AG04450 (cell line): ENCODE results near the gene BIVM. TPM values are rescaled to one million over a fixed set of nuclear protein-coding genes. Genes with fewer than 3 reads are reported as not detected.

Source experiments
- CTCF ChIA-PET: fragments of 300-600, 350-600 bp; formaldehyde crosslinking; extraction: SDS; loops from one replicate; lab custom pipeline; 2022; ENCODE audit warnings: antibody characterized with exemption, inconsistent platforms; lab: Charles Lee
- POLR2A ChIA-PET: fragments of 350-600 bp; formaldehyde crosslinking; extraction: SDS; loops from one replicate; lab custom pipeline; 2021; ENCODE audit warnings: antibody characterized with exemption, inconsistent platforms; lab: Yijun Ruan, JAX
- DNase-seq: peaks from one replicate; pipeline ENCODE4 v3.0.0-alpha.2; 2011; ENCODE audit warnings: low read depth, low spot score
- H3K27ac ChIP-seq: one replicate; pipeline ENCODE4 v1.5.1; 2012; ENCODE audit warnings: low read depth, low read length, control low read depth
- H3K27me3 ChIP-seq: one replicate; pipeline ENCODE4 v1.6.0; 2012; ENCODE audit warnings: low read length; ENCODE audit not compliant: control insufficient read depth, insufficient read depth
- H3K4me3 ChIP-seq: 2 replicates; pipeline ENCODE4 v1.5.1; 2011; ENCODE audit warnings: mild to moderate bottlenecking, low read depth, low read length, control low read depth
- H3K9me3 ChIP-seq: 2 replicates; pipeline ENCODE4 v1.5.1; 2012; ENCODE audit warnings: low read length; ENCODE audit not compliant: control insufficient read depth, insufficient read depth
- polyA plus RNA-seq: library from polyadenylated mRNA; depleted of rRNA; stranded (reverse); fragments of >200 nt; gene quantifications from 2 replicates; pipeline ENCODE4 v1.2.3, GENCODE V29; 2011
- TF ChIP-seq, protein P1 (sequence below): IDR thresholded peaks from 2 replicates; pipeline ENCODE4 v1.5.1; 2011; ENCODE audit warnings: low read depth, low read length, control low read depth, inconsistent platforms

BIVM gene
- polyA plus RNA-seq, 1 experiment: 26.7 TPM

GRCh38 chr13:102781591-102781990 lies 17.3 kb upstream of the BIVM start:
- ChIA-PET POLR2A (no interaction called here), CTCF (no interaction called here)

GRCh38 chr13:102784483-102784882 lies 14.4 kb upstream of the BIVM start:
- POLR2A ChIA-PET: no interaction called here
- peaks cover 6% of the 10 kb centered on the region; the same call in 1 of the 2 replicates for H3K9me3 ChIP-seq
- no peak for DNase-seq
- no peak overlapping the region for H3K27ac ChIP-seq
- CTCF ChIA-PET: interaction anchor here (0.6 kb wide), 1 partner anchor 472 kb away, joined by 3 read pairs; no protein-coding TSS in a partner anchor
- H3K4me3 ChIP-seq: no peak overlapping the region
- H3K27me3 ChIP-seq: no peaks in the 10 kb centered on the region
- TF ChIP-seq, protein P1, sequence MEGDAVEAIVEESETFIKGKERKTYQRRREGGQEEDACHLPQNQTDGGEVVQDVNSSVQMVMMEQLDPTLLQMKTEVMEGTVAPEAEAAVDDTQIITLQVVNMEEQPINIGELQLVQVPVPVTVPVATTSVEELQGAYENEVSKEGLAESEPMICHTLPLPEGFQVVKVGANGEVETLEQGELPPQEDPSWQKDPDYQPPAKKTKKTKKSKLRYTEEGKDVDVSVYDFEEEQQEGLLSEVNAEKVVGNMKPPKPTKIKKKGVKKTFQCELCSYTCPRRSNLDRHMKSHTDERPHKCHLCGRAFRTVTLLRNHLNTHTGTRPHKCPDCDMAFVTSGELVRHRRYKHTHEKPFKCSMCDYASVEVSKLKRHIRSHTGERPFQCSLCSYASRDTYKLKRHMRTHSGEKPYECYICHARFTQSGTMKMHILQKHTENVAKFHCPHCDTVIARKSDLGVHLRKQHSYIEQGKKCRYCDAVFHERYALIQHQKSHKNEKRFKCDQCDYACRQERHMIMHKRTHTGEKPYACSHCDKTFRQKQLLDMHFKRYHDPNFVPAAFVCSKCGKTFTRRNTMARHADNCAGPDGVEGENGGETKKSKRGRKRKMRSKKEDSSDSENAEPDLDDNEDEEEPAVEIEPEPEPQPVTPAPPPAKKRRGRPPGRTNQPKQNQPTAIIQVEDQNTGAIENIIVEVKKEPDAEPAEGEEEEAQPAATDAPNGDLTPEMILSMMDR: no peak

More at GRCh38 chr13:102781591-102781990, 17.3 kb upstream of the BIVM start:
- no peak overlapping the region for H3K27ac ChIP-seq
- DNase-seq: no peak
- H3K4me3 ChIP-seq: no peak overlapping the region
- TF ChIP-seq, protein P1: no peak
- H3K9me3 ChIP-seq: peaks cover 6% of the 10 kb centered on the region; the same call in 1 of the 2 replicates
- no peaks in the 10 kb centered on the region for H3K27me3 ChIP-seq

- H3K27ac ChIP-seq: no peak overlapping the region
- H3K4me3 ChIP-seq: no peak overlapping the region
- TF ChIP-seq, protein P1: no peak
- no peak for DNase-seq
- H3K9me3 ChIP-seq: no peaks in the 10 kb centered on the region
- ChIA-PET CTCF (interaction anchor here (4.2 kb wide), 1 partner anchor 11 kb away, joined by 16 read pairs; the partner anchor contains the start of genes BIVM and POGLUT2), POLR2A (no interaction called here)
- H3K27me3 ChIP-seq: no peaks in the 10 kb centered on the region
Measured at GRCh38 chr13:102788683-102789082, 10.2 kb upstream of the BIVM start.

DNA sequence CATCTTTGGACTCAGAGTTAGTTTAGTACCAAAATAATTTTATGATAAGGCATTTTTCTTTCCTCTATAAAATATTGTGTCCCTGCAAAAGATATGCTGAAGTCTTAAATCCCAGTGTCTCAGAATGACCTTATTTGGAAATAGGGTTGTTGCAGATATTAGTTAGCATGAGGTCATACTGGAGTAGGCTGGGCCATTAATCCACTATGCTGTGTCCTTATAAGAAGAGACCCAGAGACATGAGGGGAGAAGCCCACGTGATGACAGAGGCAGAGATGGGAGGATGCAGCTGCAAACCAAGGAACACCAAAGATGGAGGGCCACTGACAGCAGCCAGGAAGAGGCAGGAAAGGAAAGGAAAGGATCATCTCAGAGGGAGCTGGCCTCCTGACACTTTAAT lies 6.5 kb upstream of the BIVM start:
- Histone ChIP-seq H3K9me3 (no peaks in the 10 kb centered on the region), H3K4me3 (no peak overlapping the region), H3K27me3 (no peaks in the 10 kb centered on the region), H3K27ac (no peak overlapping the region)
- no peak for DNase-seq
- TF ChIP-seq, protein P1: no peak
- CTCF ChIA-PET: interaction anchor here (0.6 kb wide), 1 partner anchor 28 kb away, joined by 3 read pairs; no protein-coding TSS in a partner anchor
- POLR2A ChIA-PET: no interaction called here

DNA sequence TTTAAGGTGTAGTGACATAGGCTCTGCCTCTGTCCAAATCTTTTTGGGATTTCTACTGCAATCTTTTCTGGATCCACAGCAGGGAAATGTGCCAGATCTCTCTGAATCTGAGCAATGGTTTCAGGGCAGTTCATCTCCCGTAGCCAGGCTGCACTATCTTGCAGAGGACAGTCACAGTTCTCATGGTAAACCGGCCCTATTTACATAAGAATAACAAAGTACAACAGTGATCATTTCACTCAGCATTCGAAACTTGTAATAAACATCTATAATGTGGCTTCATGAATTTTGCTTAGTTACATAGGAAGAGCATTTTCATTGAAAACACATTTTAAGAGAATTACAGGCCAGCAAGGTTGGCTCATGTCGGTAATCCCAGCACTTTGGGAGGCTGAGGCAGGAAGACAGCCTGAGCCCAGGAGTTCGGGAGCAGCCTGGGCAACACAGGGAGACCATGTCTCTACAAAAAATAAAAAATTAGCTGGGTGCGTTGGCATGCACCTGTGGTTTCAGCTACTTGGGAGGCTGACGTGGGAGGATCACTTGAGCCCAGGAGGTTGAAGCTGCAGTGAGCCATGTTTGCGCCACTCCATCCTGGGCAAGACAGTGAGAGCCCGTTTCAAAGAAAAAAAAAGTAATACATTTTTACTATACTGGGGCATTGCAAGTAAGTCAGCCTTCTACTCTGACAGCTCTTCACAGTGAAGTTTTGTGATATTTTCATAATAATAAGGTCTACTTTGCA lies 5.1 kb upstream of the BIVM start:
- Histone ChIP-seq H3K9me3 (no peaks in the 10 kb centered on the region), H3K27ac (no peak overlapping the region), H3K27me3 (no peaks in the 10 kb centered on the region), H3K4me3 (no peak overlapping the region)
- TF ChIP-seq, protein P1: no peak
- no peak for DNase-seq
- CTCF ChIA-PET: interaction anchor here (1.4 kb wide), 1 partner anchor 202 kb away, joined by 4 read pairs; no protein-coding TSS in a partner anchor
- POLR2A ChIA-PET: no interaction called here
